ENCODE measurements around the gene CDYL.

GRCh38 chr6:4956625-4957024 is 180.4 kb downstream of the CDYL start:
- TF ChIP-seq CTCF (conservative IDR thresholded peaks at IDR 0.05 in 1 of 2, IDR thresholded peaks at IDR 0.05 in 1 of 2; ENCODE audit: extremely low read depth in 1 of 2, insufficient read depth in 1 of 2, low read depth in 1 of 2, low read length in 2 of 2) (no peak), EZH2 (IDR thresholded peaks at IDR 0.05; ENCODE audit: borderline replicate concordance, low read length) (no peak)
